Measurements from ENCODE around the gene HNF4A.

GRCh38 chr20:44360221-44360620, 4.7 kb downstream of the HNF4A start:
- TF ChIP-seq EP300 (IDR thresholded peaks at IDR 0.05) = no peak
- TF ChIP-seq CTCF (IDR thresholded peaks at IDR 0.05) = no peak
- no peak for TF ChIP-seq POLR2A (IDR thresholded peaks at IDR 0.05)
- TF ChIP-seq POLR2AphosphoS5 (IDR thresholded peaks at IDR 0.05) = no peak

Measured in sigmoid colon (tissue), 4 donors.